Neutrophil (primary cell): ENCODE measurements around the gene FBXO24.
A peak's percentile ranks its signal among the peaks of the same experiment; 100 is the strongest.

ENCODE experiments used
- H3K27ac ChIP-seq: fragments of 200-600 bp; sonication (generic); 2 replicates; pipeline ENCODE4 v1.5.1; 2016; ENCODE audit warnings: mild to moderate bottlenecking, moderate library complexity
- H3K27me3 ChIP-seq: fragments of 200-600 bp; sonication (generic); 2 replicates; pipeline ENCODE4 v1.6.0; 2016; ENCODE audit warnings: mild to moderate bottlenecking
- H3K36me3 ChIP-seq: fragments of 200-600 bp; sonication (generic); 2 replicates; pipeline ENCODE4 v1.5.1; 2017
- H3K4me1 ChIP-seq, 2 experiments: fragments of 200-600 bp in 1 of 2; sonication (generic) in 1 of 2; 1 replicate in 1 of 2; 2 replicates in 1 of 2; pipeline versions ENCODE4 v1.5.1 to v1.6.1; 2013 to 2016; ENCODE audit warnings: low read depth in 1 of 2, low read length in 1 of 2, mild to moderate bottlenecking in 1 of 2, moderate library complexity in 1 of 2; ENCODE audit not compliant: control insufficient read depth in 1 of 2, insufficient read depth in 1 of 2
- H3K4me3 ChIP-seq, 2 experiments: fragments of 200-600 bp in 1 of 2; sonication (generic) in 1 of 2; 1 replicate in 1 of 2; 2 replicates in 1 of 2; pipeline ENCODE4 v1.5.1; 2013 to 2016; ENCODE audit warnings: low read depth in 1 of 2, low read length in 1 of 2, mild to moderate bottlenecking in 1 of 2, moderate library complexity in 1 of 2
- H3K9me3 ChIP-seq: fragments of 200-600 bp; sonication (generic); 2 replicates; pipeline ENCODE4 v1.5.1; 2016
- CTCF ChIP-seq: fragments of 200-600 bp; sonication (generic); IDR thresholded peaks from 2 replicates; pipeline ENCODE4 v1.5.1; 2016; ENCODE audit warnings: antibody characterized with exemption

Gene FBXO24

GRCh38 chr7:100602889-100603725 lies 17.0 kb downstream of the FBXO24 start:
- no peaks in the 10 kb centered on the region for H3K9me3 ChIP-seq
- H3K36me3 ChIP-seq, result no peaks in the 10 kb centered on the region
- H3K27ac ChIP-seq, result no peak overlapping the region
- peak overlapping the region; percentile 81 to 98 for H3K4me3 ChIP-seq
- H3K4me1 ChIP-seq, result peaks cover 22 to 25% of the 10 kb centered on the region in 2 experiments
- peaks cover 74% of the 10 kb centered on the region for H3K27me3 ChIP-seq
- no peak for TF ChIP-seq CTCF

GRCh38 chr7:100603726-100604027 lies 17.5 kb downstream of the FBXO24 start:
- TF ChIP-seq CTCF, result no peak
- H3K36me3 ChIP-seq, result no peaks in the 10 kb centered on the region
- peak overlapping the region; percentile 57 for H3K27ac ChIP-seq
- H3K4me1 ChIP-seq, result peaks cover 22 to 25% of the 10 kb centered on the region in 2 experiments
- H3K9me3 ChIP-seq, result no peaks in the 10 kb centered on the region
- peak overlapping the region; percentile 81 to 98 for H3K4me3 ChIP-seq
- H3K27me3 ChIP-seq, result peaks cover 79% of the 10 kb centered on the region

- no peaks in the 10 kb centered on the region for H3K9me3 ChIP-seq
- peaks cover 22 to 25% of the 10 kb centered on the region in 2 experiments for H3K4me1 ChIP-seq
- H3K4me3 ChIP-seq, result peak overlapping the region; percentile 81 to 98
- peaks cover 81% of the 10 kb centered on the region for H3K27me3 ChIP-seq
- peak; percentile 63 for TF ChIP-seq CTCF
- H3K27ac ChIP-seq, result peak overlapping the region; percentile 57
- H3K36me3 ChIP-seq, result no peaks in the 10 kb centered on the region
These were observed 18.2 kb downstream of the FBXO24 start for GRCh38 chr7:100604028-100604975.

- Histone ChIP-seq H3K27ac (peak overlapping the region; percentile 57), H3K36me3 (no peaks in the 10 kb centered on the region), H3K4me3 (peak overlapping the region; percentile 81 to 98), H3K4me1 (peaks cover 22 to 25% of the 10 kb centered on the region in 2 experiments), H3K9me3 (no peaks in the 10 kb centered on the region), H3K27me3 (peaks cover 81% of the 10 kb centered on the region)
- TF ChIP-seq CTCF, result no peak
These were observed 19.1 kb downstream of the FBXO24 start for GRCh38 chr7:100604976-100605911.

- H3K36me3 ChIP-seq, result no peaks in the 10 kb centered on the region
- H3K27me3 ChIP-seq, result peaks cover 71% of the 10 kb centered on the region
- no peaks in the 10 kb centered on the region for H3K9me3 ChIP-seq
- no peak for TF ChIP-seq CTCF
- peaks cover 22 to 25% of the 10 kb centered on the region in 2 experiments for H3K4me1 ChIP-seq
- H3K27ac ChIP-seq, result no peak overlapping the region
- H3K4me3 ChIP-seq, result no peak overlapping the region
These were observed 20.2 kb downstream of the FBXO24 start for GRCh38 chr7:100606313-100606712.
